HG03378 (cell line): ENCODE results near the gene P3H2.

ENCODE experiments used
- ATAC-seq: cut with Tn5 transposase; IDR thresholded peaks from one replicate; pipeline ENCODE4 v1.9.1; 2021; ENCODE audit warnings: mild to moderate bottlenecking, moderate library complexity; ENCODE audit not compliant: unreplicated experiment

P3H2 gene

DNA sequence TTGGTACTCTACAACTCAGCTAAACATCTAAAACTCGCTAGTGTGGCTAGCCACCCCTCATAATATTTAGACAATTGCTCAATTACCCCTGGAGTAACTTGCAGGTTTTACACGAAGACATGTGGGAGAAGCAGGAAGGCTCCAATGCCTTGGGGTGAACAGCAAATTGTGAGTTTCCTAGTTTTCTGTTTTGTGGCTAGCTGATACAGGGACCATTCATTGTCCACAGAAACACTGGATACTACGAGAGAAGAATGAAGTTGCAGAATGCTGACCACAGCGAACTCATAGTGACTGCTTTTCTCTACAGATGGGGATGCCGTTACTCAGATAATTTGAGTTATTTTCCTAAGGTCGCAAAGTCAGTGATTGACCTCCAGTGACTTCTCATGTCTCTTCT lies 212.9 kb downstream of the P3H2 start:
- ATAC-seq = no peak
